Ishikawa (cell line): ENCODE data around the gene LCN6.

ENCODE experiments used
- CEBPB ChIP-seq: IDR thresholded peaks from 2 replicates; pipeline ENCODE4 v1.6.1; 2012
- CREB1 ChIP-seq: IDR thresholded peaks from 2 replicates; pipeline ENCODE4 v1.6.1; 2012; ENCODE audit warnings: low read depth
- EGR1 ChIP-seq: IDR thresholded peaks from 2 replicates; pipeline ENCODE4 v1.6.1; 2012
- EP300 ChIP-seq: IDR thresholded peaks from 2 replicates; pipeline ENCODE4 v1.6.1; 2012; ENCODE audit warnings: borderline replicate concordance
- FOXM1 ChIP-seq: IDR thresholded peaks from 2 replicates; pipeline ENCODE4 v1.6.1; 2012; ENCODE audit warnings: low read depth, borderline replicate concordance
- NFIC ChIP-seq: IDR thresholded peaks from 2 replicates; pipeline ENCODE4 v1.6.1; 2012
- RAD21 ChIP-seq: IDR thresholded peaks from 2 replicates; pipeline ENCODE4 v1.6.1; 2012; ENCODE audit warnings: low read depth
- TAF1 ChIP-seq: IDR thresholded peaks from 2 replicates; pipeline ENCODE4 v1.6.1; 2012; ENCODE audit warnings: low read depth, mild to moderate bottlenecking
- TCF12 ChIP-seq: IDR thresholded peaks from 2 replicates; pipeline ENCODE4 v1.6.1; 2012; ENCODE audit warnings: low read depth
- TEAD4 ChIP-seq: IDR thresholded peaks from 2 replicates; pipeline ENCODE4 v1.6.1; 2012
- YY1 ChIP-seq: IDR thresholded peaks from 2 replicates; pipeline ENCODE4 v1.6.1; 2012; ENCODE audit warnings: low read depth
- ZBTB7A ChIP-seq: IDR thresholded peaks from 2 replicates; pipeline ENCODE4 v1.6.1; 2012; ENCODE audit warnings: low read depth
- TF ChIP-seq, protein P1 (sequence below): IDR thresholded peaks from 2 replicates; pipeline ENCODE4 v1.6.1; 2012
- TF ChIP-seq, protein P2 (sequence below): IDR thresholded peaks from 2 replicates; pipeline ENCODE4 v1.6.1; 2012; ENCODE audit warnings: low read depth, mild to moderate bottlenecking
- TF ChIP-seq, protein P3 (sequence below): IDR thresholded peaks from 2 replicates; pipeline ENCODE4 v1.6.1; 2012

Gene LCN6

DNA sequence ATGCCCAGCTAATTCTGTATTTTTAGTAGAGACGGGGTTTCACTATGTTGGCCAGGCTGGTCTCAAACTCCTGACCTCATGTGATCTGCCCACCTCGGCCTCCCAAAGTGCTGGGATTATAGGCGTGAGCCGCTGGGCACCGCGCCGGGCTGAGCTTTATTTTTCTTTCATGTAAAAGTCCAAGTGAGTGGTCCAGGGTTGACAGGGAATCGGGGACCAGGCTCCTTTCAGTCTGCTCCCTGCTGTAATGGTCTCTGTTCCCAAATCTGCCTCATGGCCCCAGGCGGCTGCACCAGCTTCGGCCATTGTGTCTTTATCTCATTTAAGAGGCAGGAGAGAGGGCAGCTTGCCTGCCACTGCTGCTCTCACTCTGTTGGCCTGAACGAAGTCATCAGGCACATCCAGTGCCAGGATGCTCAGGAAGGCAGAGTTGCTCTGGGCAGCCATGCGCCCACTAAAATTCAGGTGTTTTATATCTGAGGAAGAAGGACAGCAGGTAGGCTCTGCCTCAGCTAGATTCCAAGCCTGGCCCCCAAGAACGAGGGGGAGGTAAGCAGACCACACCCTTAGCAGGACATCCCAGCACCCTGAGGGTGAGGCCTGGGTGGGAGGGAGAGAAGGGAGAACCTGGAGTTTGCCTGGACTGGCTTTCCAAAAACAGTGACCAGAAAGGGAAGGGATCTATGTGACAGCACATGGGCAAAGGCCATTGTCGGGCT lies 46.1 kb upstream of the LCN6 start:
- TF ChIP-seq, protein P1, sequence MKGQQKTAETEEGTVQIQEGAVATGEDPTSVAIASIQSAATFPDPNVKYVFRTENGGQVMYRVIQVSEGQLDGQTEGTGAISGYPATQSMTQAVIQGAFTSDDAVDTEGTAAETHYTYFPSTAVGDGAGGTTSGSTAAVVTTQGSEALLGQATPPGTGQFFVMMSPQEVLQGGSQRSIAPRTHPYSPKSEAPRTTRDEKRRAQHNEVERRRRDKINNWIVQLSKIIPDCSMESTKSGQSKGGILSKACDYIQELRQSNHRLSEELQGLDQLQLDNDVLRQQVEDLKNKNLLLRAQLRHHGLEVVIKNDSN = no peak
- TF ChIP-seq FOXM1 = no peak
- no peak for TF ChIP-seq NFIC
- no peak for TF ChIP-seq ZBTB7A
- TF ChIP-seq EGR1 = no peak
- TF ChIP-seq, protein P2, sequence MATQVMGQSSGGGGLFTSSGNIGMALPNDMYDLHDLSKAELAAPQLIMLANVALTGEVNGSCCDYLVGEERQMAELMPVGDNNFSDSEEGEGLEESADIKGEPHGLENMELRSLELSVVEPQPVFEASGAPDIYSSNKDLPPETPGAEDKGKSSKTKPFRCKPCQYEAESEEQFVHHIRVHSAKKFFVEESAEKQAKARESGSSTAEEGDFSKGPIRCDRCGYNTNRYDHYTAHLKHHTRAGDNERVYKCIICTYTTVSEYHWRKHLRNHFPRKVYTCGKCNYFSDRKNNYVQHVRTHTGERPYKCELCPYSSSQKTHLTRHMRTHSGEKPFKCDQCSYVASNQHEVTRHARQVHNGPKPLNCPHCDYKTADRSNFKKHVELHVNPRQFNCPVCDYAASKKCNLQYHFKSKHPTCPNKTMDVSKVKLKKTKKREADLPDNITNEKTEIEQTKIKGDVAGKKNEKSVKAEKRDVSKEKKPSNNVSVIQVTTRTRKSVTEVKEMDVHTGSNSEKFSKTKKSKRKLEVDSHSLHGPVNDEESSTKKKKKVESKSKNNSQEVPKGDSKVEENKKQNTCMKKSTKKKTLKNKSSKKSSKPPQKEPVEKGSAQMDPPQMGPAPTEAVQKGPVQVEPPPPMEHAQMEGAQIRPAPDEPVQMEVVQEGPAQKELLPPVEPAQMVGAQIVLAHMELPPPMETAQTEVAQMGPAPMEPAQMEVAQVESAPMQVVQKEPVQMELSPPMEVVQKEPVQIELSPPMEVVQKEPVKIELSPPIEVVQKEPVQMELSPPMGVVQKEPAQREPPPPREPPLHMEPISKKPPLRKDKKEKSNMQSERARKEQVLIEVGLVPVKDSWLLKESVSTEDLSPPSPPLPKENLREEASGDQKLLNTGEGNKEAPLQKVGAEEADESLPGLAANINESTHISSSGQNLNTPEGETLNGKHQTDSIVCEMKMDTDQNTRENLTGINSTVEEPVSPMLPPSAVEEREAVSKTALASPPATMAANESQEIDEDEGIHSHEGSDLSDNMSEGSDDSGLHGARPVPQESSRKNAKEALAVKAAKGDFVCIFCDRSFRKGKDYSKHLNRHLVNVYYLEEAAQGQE = no peak
- no peak for TF ChIP-seq RAD21
- TF ChIP-seq TCF12 = no peak
- TF ChIP-seq EP300 = no peak
- TF ChIP-seq, protein P3, sequence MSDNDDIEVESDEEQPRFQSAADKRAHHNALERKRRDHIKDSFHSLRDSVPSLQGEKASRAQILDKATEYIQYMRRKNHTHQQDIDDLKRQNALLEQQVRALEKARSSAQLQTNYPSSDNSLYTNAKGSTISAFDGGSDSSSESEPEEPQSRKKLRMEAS = no peak
- no peak for TF ChIP-seq TEAD4
- TF ChIP-seq CREB1 = no peak
- no peak for TF ChIP-seq TAF1
- TF ChIP-seq CEBPB = no peak
- no peak for TF ChIP-seq YY1

DNA sequence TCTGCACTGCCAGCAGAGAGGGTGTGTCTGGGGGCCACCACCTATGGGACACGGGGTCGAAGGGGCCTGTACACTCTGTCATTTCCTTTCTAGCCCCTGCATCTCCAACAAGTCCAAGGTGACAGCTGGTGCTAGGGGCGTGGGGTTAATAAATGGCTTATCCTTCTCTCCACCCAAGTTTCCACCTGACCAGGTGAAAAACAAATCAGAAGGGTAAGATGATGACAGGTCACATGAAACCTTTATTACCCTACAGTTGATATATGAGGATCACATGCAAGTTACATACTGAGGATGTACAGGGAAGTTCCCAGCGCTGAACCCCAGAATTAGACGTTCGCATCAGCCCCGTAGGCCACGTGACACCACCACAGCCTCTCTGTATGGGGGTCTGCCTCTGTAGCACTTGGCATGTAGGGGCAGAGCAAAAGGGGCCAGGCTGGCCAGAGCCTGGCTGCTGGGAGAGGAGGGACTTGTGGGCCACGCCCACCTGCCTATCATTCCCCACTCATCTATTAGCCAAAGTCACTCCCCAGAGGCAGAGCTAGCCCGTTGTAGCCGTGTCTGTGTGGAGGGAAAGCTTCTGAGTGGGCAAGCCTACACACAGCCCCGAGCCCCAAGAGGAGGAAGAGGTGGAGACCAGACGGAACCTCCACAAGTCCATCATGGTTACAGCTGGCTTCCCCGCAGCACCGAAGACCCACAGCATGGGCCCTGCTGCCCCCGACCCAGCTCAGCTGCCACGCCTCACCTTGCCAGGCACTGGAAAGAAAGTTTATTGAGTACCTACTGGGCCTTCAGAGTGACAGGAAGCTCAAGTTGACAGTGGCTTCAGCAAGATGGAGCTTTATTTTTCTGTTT lies 45.0 kb upstream of the LCN6 start:
- TF ChIP-seq, protein P1 = no peak
- TF ChIP-seq, protein P2 = no peak
- TF ChIP-seq FOXM1 = no peak
- TF ChIP-seq CREB1 = no peak
- TF ChIP-seq, protein P3 = no peak
- TF ChIP-seq CEBPB = no peak
- TF ChIP-seq EGR1 = no peak
- TF ChIP-seq YY1 = no peak
- no peak for TF ChIP-seq TAF1
- no peak for TF ChIP-seq TEAD4
- no peak for TF ChIP-seq NFIC

DNA sequence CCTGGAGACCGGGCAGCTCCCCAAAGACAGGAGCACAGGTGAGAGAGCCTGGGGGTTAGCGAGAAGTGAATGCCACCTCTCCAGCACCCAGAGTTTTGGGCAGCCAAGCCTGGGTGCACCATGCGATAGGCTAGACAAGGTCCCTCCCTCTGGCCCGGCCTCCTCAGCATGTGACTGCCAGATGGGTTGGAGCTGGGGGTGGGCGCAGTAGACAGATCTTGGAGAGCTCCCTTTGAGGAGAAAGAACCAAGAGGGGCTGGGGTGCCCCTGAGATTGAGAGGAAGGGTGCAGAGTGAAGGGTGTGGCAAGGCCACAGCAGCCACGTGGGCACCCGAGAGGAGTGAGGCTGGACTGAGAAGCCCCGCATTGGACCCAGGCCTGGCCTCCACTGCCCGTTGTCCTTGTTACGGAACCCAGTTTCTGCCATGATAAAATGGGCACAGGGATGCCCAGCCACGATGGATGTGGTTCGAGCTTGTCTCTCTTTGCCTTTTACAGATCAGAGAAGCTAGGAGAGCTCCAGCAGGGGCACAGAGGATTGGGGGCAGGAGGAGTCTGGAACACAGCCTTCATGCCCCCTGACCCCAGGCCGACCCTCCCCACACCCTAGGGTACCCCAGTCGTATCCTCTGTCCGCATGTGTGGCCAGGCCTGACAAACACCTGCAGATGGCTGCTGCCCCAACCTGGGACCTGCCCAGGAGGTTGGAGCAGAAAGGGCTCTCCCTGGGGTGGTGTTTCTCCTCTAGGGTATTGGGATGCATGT lies 44.2 kb upstream of the LCN6 start:
- TF ChIP-seq, protein P2 = no peak
- no peak for TF ChIP-seq CREB1
- TF ChIP-seq FOXM1 = no peak
- no peak for TF ChIP-seq TAF1
- no peak for TF ChIP-seq RAD21
- TF ChIP-seq YY1 = no peak
- TF ChIP-seq EP300 = no peak
- TF ChIP-seq, protein P1 = no peak
- no peak for TF ChIP-seq TCF12
- TF ChIP-seq, protein P3 = no peak
- no peak for TF ChIP-seq EGR1
- no peak for TF ChIP-seq ZBTB7A
- TF ChIP-seq TEAD4 = no peak
- TF ChIP-seq NFIC = no peak
- no peak for TF ChIP-seq CEBPB
